Muscle of leg (tissue), 11 donors: ENCODE results near the gene SLC27A2. TPM values are rescaled to one million over a fixed set of nuclear protein-coding genes. Genes with fewer than 3 reads are reported as not detected.
A peak's percentile ranks its signal among the peaks of the same experiment; 100 is the strongest.

ENCODE experiments used
- DNase-seq: peaks from one replicate; pipeline ENCODE4 v3.0.0; 2013
- H3K27ac ChIP-seq: one replicate; pipeline ENCODE4 v1.5.1; 2013; ENCODE audit warnings: mild to moderate bottlenecking, low read length, control low read depth
- H3K27me3 ChIP-seq: one replicate; pipeline ENCODE4 v1.6.1; 2013; ENCODE audit warnings: low read length; ENCODE audit not compliant: control insufficient read depth, insufficient read depth
- H3K36me3 ChIP-seq: one replicate; pipeline ENCODE4 v1.6.1; 2013; ENCODE audit warnings: low read length; ENCODE audit not compliant: control insufficient read depth, insufficient read depth
- H3K4me1 ChIP-seq: one replicate; pipeline ENCODE4 v1.6.1; 2013; ENCODE audit warnings: low read length; ENCODE audit not compliant: control insufficient read depth, insufficient read depth
- H3K4me3 ChIP-seq: one replicate; pipeline ENCODE4 v1.5.1; 2013; ENCODE audit warnings: low read length, control low read depth
- H3K9me3 ChIP-seq: replicated peaks from 2 replicates; pipeline ENCODE4 v1.6.1; 2013; ENCODE audit warnings: low read depth, low read length; ENCODE audit not compliant: control insufficient read depth
- WGBS: methylation state at CpG from one replicate; pipeline ENCODE4 v1.1.5; 2013; ENCODE audit warnings: missing lambda C conversion rate; ENCODE audit not compliant: insufficient coverage; 5-methylcytosine and 5-hydroxymethylcytosine counted together
- polyA plus RNA-seq, 8 donors: library from polyadenylated mRNA; unstranded; fragments of 120-200 nt; gene quantifications; one replicate each; pipeline versions ENCODE4 v1.2.1 to v1.2.3, GENCODE V29; 2013; ENCODE audit warnings: inconsistent platforms in 1 of 8, low replicate concordance in 1 of 8; ENCODE audit not compliant: insufficient read length in 8 of 8, insufficient read depth in 1 of 8
- total RNA-seq: library from RNA; stranded (reverse); fragments of 120-200 nt; gene quantifications from one replicate; pipeline ENCODE4 v1.2.4, GENCODE V29; 2013

Gene SLC27A2
- total and polyA plus RNA-seq, 9 donors: 0.09 to 3.8 (median 0.20) TPM

DNA sequence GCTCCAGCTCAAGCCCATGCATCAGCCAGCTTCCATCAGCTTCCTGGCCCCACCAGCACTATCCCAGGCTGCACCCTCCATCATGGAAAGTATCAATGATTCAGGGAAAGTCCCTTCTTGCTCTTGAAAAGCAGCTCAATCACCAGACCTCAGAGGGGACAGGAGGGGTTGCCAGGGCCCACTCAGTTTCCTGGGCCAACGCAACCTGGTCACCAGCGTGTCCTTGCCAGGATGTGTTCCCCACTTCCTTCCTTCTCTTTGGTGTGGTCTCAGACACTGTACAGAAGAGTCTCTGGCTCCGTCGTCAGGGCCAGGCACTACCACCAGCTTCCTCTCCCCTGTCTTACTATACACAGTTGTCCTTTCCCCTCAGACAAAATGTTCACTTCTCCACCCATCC lies 80.5 kb downstream of the SLC27A2 start:
- H3K36me3 ChIP-seq: no peaks in the 10 kb centered on the region
- H3K27ac ChIP-seq: no peak overlapping the region
- 75% methylated on average over 4 of the region's 4 CpGs for WGBS
- H3K27me3 ChIP-seq: no peaks in the 10 kb centered on the region
- no peaks in the 10 kb centered on the region for H3K4me1 ChIP-seq
- peaks cover 3% of the 10 kb centered on the region for H3K9me3 ChIP-seq
- H3K4me3 ChIP-seq: no peak overlapping the region
- no peak for DNase-seq

DNA sequence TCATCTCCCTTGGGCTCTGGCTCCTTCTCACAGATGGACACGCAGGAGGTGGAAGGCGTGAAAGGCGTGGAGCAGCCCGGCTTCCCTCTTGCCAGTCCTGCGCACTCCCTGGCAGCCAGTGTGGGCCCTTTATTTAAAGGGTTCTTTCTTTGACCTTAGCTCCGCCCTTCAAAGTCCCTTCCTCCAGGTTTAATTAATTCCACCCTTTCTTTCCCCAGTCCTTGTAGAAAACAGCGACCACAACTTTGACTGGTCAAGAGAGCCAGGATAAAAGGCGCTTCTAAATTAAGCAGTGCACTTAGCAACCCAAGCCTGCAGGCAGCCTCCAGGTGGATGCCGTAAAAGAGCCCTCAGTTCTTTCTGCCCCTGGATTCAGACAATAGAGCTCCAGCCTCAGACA lies 83.6 kb downstream of the SLC27A2 start, which contains the start of gene HDC:
Gene HDC (minus strand): TSS at position 107 of the 400 bp plus-strand sequence. CDS start 103 bp downstream, at position 4.
- H3K9me3 ChIP-seq: peaks cover 3% of the 10 kb centered on the region
- no peaks in the 10 kb centered on the region for H3K36me3 ChIP-seq
- no peak within 1 kb of the TSS for H3K27ac ChIP-seq
- WGBS: 32% methylated on average over 9 of the region's 9 CpGs
- no peak for DNase-seq
- no peak within 1 kb of the TSS for H3K4me3 ChIP-seq
- H3K4me1 ChIP-seq: no peaks in the 10 kb centered on the region
- H3K27me3 ChIP-seq: no peaks in the 10 kb centered on the region

DNA sequence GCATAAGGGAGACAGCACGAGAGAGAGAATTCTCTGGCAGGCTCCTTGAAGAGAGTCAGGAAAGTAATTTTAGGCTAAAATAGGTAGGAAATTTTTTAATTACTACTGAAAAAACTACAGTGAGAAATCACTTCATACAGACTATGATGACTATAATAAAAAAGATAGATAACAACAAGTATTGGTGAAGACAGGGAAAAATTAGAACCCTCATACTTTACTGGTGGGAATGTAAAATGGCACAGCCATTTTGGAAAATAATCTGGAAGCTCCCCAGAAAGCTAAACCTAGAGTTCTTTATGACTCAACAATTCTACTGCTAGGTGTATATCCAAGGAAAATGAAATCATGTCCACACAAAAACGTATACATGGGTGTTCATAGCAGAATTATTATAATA lies 85.6 kb downstream of the SLC27A2 start:
- no CpG with 5 or more reads among the region's 2 CpGs for WGBS
- Histone ChIP-seq H3K4me1 (no peaks in the 10 kb centered on the region), H3K27me3 (no peaks in the 10 kb centered on the region), H3K36me3 (no peaks in the 10 kb centered on the region), H3K4me3 (no peak overlapping the region), H3K9me3 (peaks cover 3% of the 10 kb centered on the region), H3K27ac (no peak overlapping the region)
- DNase-seq: no peak

GRCh38 chr15:50275091-50275490 lies 93.1 kb downstream of the SLC27A2 start:
- no CpG with 5 or more reads among the region's 2 CpGs for WGBS
- Histone ChIP-seq H3K9me3 (no peaks in the 10 kb centered on the region), H3K4me3 (no peak overlapping the region), H3K27ac (no peak overlapping the region), H3K27me3 (no peaks in the 10 kb centered on the region), H3K36me3 (no peaks in the 10 kb centered on the region), H3K4me1 (no peaks in the 10 kb centered on the region)
- DNase-seq: no peak

GRCh38 chr15:50275908-50276307 lies 93.9 kb downstream of the SLC27A2 start:
- Histone ChIP-seq H3K36me3 (no peaks in the 10 kb centered on the region), H3K4me3 (no peak overlapping the region), H3K27me3 (no peaks in the 10 kb centered on the region), H3K9me3 (no peaks in the 10 kb centered on the region), H3K4me1 (no peaks in the 10 kb centered on the region), H3K27ac (no peak overlapping the region)
- no CpG with 5 or more reads among the region's 3 CpGs for WGBS
- DNase-seq: no peak

- Histone ChIP-seq H3K36me3 (no peaks in the 10 kb centered on the region), H3K4me3 (no peak overlapping the region), H3K4me1 (no peaks in the 10 kb centered on the region), H3K27me3 (no peaks in the 10 kb centered on the region), H3K9me3 (no peaks in the 10 kb centered on the region), H3K27ac (no peak overlapping the region)
- WGBS: no CpG with 5 or more reads among the region's 1 CpG
- peak; percentile 21 for DNase-seq
Observed at GRCh38 chr15:50277370-50277769, 95.4 kb downstream of the SLC27A2 start.

DNA sequence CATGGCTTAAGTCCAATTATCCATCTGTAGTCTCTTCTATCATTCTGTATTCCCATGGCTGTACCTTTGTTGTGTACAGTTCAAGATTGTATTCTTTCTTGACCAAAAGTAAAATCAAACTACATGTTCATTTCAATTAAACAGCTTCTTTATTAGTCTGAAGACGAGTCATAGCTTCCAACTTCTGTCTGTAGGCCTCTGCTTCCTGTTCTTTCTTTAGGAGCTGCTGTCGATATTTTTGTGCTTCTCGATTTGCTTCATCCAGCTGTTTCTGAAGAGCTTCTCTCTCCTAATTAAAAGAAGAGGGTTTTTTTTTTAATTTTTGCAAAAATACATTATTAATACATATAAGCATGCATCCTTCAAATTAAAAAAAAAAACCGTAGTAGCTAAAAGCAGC lies 96.5 kb downstream of the SLC27A2 start:
- DNase-seq: peak; percentile 27
- no peaks in the 10 kb centered on the region for H3K27me3 ChIP-seq
- no peaks in the 10 kb centered on the region for H3K4me1 ChIP-seq
- WGBS: no CpG with 5 or more reads among the region's 4 CpGs
- no peaks in the 10 kb centered on the region for H3K9me3 ChIP-seq
- H3K36me3 ChIP-seq: no peaks in the 10 kb centered on the region
- H3K4me3 ChIP-seq: no peak overlapping the region
- H3K27ac ChIP-seq: no peak overlapping the region

DNA sequence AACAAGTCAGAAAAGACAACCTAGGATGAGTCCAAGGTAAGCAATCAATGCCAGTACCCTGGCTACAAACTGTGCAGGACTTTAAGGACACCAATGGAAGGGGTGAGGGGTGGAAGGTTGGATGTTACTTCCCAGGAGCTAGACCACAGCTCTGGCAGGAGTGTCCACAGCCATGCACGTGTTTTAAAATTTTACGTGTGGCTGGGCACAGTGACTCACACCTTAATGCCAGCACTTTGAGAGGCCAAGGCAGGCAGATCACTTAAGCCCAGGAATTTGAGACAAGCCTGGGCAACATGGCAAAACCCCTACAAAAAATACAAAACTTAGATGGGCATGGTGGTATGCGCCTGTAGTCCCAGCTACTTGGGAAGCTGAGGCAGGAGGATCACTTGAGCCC lies 98.3 kb downstream of the SLC27A2 start:
- Histone ChIP-seq H3K9me3 (no peaks in the 10 kb centered on the region), H3K36me3 (peaks cover 2% of the 10 kb centered on the region), H3K4me1 (no peaks in the 10 kb centered on the region), H3K27me3 (no peaks in the 10 kb centered on the region), H3K27ac (no peak overlapping the region), H3K4me3 (no peak overlapping the region)
- DNase-seq: no peak
- 87% methylated on average over 3 of the region's 3 CpGs for WGBS

DNA sequence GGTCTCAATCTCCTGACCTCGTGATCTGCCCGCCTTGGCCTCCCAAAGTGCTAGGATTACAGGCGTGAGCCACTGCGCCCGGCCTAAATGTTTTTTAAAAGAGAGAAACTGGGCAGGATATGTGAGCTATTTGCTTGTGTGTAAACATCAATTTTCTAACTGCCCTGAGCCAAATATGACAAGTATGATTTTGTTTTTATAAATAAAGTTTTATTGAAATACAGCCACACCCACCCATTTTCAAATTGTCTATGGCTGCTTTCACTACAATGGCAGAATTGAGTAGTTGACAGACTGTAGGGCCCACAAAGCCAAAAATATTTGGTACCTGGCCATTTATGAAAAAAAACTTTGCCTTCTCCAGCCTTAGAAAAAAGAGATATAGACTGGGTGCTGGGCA lies 99.4 kb downstream of the SLC27A2 start:
- no peaks in the 10 kb centered on the region for H3K27me3 ChIP-seq
- H3K4me1 ChIP-seq: no peaks in the 10 kb centered on the region
- no peak overlapping the region for H3K27ac ChIP-seq
- no peaks in the 10 kb centered on the region for H3K9me3 ChIP-seq
- peaks cover 2% of the 10 kb centered on the region for H3K36me3 ChIP-seq
- H3K4me3 ChIP-seq: no peak overlapping the region
- no CpG with 5 or more reads among the region's 5 CpGs for WGBS
- DNase-seq: no peak
